ELR (cell line): Measurements from ENCODE around the gene GK.
A peak's percentile ranks its signal among the peaks of the same experiment; 100 is the strongest.
"Not testable (repeated sequence)": the region's sequence is repeated elsewhere in the genome, so short reads cannot be mapped to it uniquely, and the experiment has no call there.

Experiments
- DNase-seq: peaks from one replicate; pipeline ENCODE4 v3.0.0-alpha.2; 2015; ENCODE audit warnings: low read depth

GK gene

DNA sequence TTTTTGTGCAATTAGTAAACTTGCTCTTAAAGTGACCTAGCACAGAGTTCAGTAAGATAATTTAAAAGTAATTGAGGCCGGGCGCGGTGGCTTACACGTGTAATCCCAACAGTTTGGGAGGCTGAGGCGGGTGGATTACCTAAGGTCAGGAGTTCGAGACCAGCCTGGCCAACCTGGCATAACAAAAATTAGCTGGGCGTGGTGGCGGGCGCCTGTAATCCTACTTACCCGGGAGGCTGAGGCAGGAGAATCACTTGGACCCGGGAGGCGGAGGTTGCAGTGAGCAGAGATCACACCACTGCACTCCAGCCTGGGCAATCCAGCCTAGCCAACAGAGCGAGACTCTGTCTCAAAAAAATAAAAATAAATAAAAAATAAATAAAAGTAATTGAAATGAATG, 1.2 kb downstream of the GK start:
- DNase-seq = not testable (repeated sequence)

DNA sequence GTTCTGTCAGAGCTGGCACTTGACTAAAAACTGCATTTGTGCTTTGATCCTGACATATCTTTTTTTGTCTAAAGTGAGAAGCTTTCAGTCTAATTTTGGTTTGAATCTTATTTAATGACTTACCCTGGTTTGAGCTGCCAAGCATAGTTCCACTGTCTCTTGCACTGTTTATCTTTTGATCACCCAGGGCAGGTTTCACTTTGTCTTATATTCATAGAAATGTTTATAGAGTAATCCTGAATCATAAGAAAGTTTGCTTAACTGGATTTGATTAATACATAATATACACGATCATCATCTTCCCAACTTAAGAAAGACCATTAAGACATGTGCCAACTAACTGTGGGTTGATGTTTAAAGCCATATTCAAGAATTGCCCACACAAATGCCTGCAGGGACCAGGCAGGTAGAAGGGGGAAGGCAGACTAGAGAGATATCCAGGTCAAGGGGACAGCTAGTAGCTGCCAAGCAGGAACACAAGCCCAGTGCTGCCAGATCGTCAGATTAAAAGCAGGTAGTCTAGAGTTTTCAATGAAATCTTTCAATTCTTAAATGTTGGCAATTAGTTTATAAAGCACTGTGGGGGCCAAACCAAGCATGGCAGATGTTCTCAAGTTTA, 1.9 kb downstream of the GK start:
- peak; percentile 39 for DNase-seq

- no peak for DNase-seq
Observed at GRCh38 chrX:30655991-30656390, 2.8 kb downstream of the GK start.

- peak; percentile 47 for DNase-seq
Observed at GRCh38 chrX:30657196-30658161, 4.3 kb downstream of the GK start.

- DNase-seq = peak; percentile 91
Observed at GRCh38 chrX:30659421-30659820, 6.2 kb downstream of the GK start.

- no peak for DNase-seq
Observed at GRCh38 chrX:30661228-30661627, 8.0 kb downstream of the GK start.

GRCh38 chrX:30663322-30663721, 10.1 kb downstream of the GK start:
- no peak for DNase-seq

DNA sequence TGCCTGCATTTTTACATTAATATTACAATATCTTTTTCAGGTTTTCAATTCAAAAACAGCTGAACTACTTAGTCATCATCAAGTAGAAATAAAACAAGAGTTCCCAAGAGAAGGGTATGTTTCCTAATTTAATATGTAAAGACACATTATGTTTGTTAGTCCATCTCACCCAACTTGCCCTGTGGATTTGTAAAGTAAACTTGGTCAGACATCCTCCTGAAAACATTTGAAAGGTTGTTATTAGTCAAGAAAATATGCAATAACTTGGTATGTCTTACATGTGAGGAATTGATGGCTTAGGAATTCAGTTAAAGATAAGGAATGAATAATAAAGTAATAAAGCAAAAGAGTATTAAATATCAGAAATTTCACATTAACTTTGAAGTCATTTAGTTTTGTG, 12.2 kb downstream of the GK start:
- DNase-seq = no peak

- no peak for DNase-seq
Observed at GRCh38 chrX:30666094-30666493, 12.9 kb downstream of the GK start.

GRCh38 chrX:30668581-30668980, 15.4 kb downstream of the GK start:
- no peak for DNase-seq

GRCh38 chrX:30671189-30671588, 18.0 kb downstream of the GK start:
- peak; percentile 31 for DNase-seq

- no peak for DNase-seq
Observed at GRCh38 chrX:30673127-30673796, 20.0 kb downstream of the GK start.

DNA sequence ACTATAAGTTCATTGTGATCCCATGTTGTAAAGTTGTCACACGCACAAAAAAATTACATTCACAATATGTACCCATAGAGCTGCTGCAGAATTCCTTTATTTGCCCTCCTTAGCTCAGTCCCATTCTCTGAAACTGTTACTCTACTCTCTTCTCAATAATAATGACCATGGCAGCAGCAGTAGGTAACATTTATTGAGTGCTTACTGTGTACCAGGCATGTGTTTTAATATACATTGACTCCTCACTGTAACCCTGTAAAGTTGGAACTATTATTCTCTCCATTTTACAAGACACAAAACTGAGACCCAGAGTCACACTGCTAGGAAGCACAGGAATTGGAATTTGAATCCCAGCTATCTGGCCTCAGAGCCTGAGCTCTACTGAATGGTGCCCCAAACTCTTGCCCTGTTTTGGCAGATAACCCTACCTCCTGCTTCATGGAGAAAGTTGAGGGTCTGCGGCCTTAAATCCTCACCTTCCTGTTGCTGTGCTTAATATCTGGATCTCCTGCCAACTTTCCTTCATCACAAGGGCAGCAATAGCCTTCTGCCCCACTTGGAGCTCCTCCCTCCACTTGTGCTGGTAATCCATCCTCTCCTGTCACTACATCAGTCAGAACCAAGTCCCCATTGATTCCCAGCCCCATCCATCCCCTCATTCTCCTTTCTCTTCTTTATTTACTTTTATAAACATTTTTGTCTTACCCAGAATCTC, 20.8 kb downstream of the GK start:
- DNase-seq = no peak

DNA sequence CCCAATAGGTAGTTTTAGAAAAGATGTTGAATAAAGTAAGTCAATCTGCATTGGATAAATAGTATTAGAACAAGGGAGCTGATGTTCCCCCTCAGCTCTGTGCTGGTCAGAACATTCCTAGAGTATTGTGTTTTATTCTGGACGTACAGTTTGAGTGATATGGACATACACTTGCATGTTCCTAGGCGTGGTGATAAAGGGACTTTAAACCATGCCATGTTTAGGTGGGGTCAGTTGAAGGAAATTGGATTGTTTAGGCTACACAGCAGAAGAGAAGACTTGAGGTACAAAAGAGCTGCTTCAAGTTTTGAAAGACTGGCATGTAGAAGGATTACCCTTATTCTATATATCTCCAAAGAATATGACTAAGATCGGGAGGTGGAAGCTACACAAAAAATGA, 21.6 kb downstream of the GK start:
- DNase-seq = no peak

DNA sequence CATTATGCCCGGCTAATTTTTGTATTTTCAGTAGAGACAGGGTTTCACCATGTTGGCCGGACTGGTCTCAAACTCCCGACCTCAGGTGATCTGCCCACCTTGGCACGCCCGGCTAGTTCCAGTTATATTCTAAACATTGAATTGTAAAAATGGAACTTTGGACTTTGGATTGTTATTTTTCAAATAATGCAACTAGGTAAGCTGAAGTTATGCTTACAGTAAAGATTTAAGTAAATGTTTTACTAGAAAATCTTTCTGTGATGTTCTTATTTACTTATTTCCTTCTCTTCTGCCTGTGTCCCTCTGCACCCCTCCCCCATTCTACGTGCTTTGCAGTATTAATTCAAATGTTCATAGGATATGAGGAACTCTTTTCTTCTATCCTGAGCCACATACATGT, 26.1 kb downstream of the GK start:
- no peak for DNase-seq

- no peak for DNase-seq
Observed at GRCh38 chrX:30680618-30681017, 27.4 kb downstream of the GK start.

- DNase-seq = no peak
Observed at GRCh38 chrX:30688641-30689040, 35.4 kb downstream of the GK start.

- no peak for DNase-seq
Observed at GRCh38 chrX:30689116-30689515, 35.9 kb downstream of the GK start.

- no peak for DNase-seq
Observed at GRCh38 chrX:30690330-30690729, 37.1 kb downstream of the GK start.

DNA sequence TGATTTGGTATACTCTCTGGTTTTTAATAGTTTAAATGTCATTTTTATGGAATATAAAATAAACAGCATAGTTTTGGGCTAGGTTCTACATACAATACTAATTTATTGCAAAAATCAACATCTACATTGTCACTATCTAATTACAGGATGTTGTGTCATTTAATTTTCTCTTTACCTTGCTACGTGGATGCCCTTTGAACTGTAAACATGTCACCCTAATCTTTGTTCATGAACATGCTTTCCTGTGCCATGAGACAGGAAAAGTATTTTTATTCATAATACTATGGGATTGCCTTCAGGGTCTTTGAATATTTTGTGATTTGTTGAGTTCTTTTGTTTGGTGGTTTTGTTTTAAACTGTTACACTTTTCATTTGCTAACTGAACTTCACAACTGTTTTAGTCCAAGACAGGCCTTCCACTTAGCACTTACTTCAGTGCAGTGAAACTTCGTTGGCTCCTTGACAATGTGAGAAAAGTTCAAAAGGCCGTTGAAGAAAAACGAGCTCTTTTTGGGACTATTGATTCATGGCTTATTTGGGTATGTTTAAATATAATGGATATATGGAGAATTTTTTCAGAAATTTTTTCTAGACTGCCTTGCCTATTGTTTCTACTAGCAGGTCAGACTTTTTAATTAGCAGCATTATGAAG, 40.9 kb downstream of the GK start:
- no peak for DNase-seq

GRCh38 chrX:30702736-30703135, 49.5 kb downstream of the GK start:
- DNase-seq = peak; percentile 54
